Kidney tubule cell (primary cell): ENCODE measurements around the gene DDX27.

Experiments
- DNase-seq: peaks from one replicate; pipeline ENCODE4 v3.0.0-alpha.2; 2018; ENCODE audit warnings: low spot score

Gene DDX27

GRCh38 chr20:49248879-49249665 lies 29.9 kb downstream of the DDX27 start:
- no peak for DNase-seq

- no peak for DNase-seq
Measured at GRCh38 chr20:49252556-49253350, 33.5 kb downstream of the DDX27 start.

GRCh38 chr20:49256261-49256660 lies 37.0 kb downstream of the DDX27 start:
- DNase-seq: no peak

- no peak for DNase-seq
Measured at GRCh38 chr20:49259284-49259683, 40.1 kb downstream of the DDX27 start.

GRCh38 chr20:49259799-49260198 lies 40.6 kb downstream of the DDX27 start:
- DNase-seq: no peak

GRCh38 chr20:49260218-49260617 lies 41.0 kb downstream of the DDX27 start:
- DNase-seq: no peak

- DNase-seq: no peak
Measured at GRCh38 chr20:49261173-49261572, 42.0 kb downstream of the DDX27 start.

- DNase-seq: no peak
Measured at GRCh38 chr20:49262444-49262843, 43.2 kb downstream of the DDX27 start.

GRCh38 chr20:49267327-49267726 lies 48.1 kb downstream of the DDX27 start:
- no peak for DNase-seq

- DNase-seq: peak; percentile 56
Measured at GRCh38 chr20:49268600-49269365, 49.6 kb downstream of the DDX27 start.

- peak; percentile 78 for DNase-seq
Measured at GRCh38 chr20:49270177-49270576, 51.0 kb downstream of the DDX27 start.

- DNase-seq: no peak
Measured at GRCh38 chr20:49270736-49271135, 51.5 kb downstream of the DDX27 start.

- no peak for DNase-seq
Measured at GRCh38 chr20:49272654-49273053, 53.4 kb downstream of the DDX27 start.

- no peak for DNase-seq
Measured at GRCh38 chr20:49273696-49274277, 54.6 kb downstream of the DDX27 start.

- DNase-seq: no peak
Measured at GRCh38 chr20:49275216-49275615, 56.0 kb downstream of the DDX27 start.

- DNase-seq: peak; percentile 93
Measured at GRCh38 chr20:49275636-49276035, 56.4 kb downstream of the DDX27 start.

GRCh38 chr20:49276161-49276960 lies 57.1 kb downstream of the DDX27 start:
- peak; percentile 96 for DNase-seq

- DNase-seq: peak; percentile 25
Measured at GRCh38 chr20:49276961-49277785, 58.0 kb downstream of the DDX27 start.

GRCh38 chr20:49277786-49278035 lies 58.5 kb downstream of the DDX27 start:
- DNase-seq: no peak

GRCh38 chr20:49278036-49278817 lies 59.0 kb downstream of the DDX27 start, which contains the start of gene ZNFX1:
ZNFX1 (minus strand) TSS chr20:49278057; CDS start chr20:49275839, 2,218 bp downstream.
- DNase-seq: peak; percentile 98
